T1000 (cell line): Measurements from ENCODE around the gene YJU2.
"Not testable (repeated sequence)": the region's sequence is repeated elsewhere in the genome, so short reads cannot be mapped to it uniquely, and the experiment has no call there.

Experiments
- DNase-seq: peaks from one replicate; lab custom pipeline; 2025; ENCODE audit warnings: mixed read lengths; lab: John Stamatoyannopoulos, UW

The YJU2 gene

GRCh38 chr19:4228765-4229178, 18.1 kb upstream of the YJU2 start:
- DNase-seq: no peak

DNA sequence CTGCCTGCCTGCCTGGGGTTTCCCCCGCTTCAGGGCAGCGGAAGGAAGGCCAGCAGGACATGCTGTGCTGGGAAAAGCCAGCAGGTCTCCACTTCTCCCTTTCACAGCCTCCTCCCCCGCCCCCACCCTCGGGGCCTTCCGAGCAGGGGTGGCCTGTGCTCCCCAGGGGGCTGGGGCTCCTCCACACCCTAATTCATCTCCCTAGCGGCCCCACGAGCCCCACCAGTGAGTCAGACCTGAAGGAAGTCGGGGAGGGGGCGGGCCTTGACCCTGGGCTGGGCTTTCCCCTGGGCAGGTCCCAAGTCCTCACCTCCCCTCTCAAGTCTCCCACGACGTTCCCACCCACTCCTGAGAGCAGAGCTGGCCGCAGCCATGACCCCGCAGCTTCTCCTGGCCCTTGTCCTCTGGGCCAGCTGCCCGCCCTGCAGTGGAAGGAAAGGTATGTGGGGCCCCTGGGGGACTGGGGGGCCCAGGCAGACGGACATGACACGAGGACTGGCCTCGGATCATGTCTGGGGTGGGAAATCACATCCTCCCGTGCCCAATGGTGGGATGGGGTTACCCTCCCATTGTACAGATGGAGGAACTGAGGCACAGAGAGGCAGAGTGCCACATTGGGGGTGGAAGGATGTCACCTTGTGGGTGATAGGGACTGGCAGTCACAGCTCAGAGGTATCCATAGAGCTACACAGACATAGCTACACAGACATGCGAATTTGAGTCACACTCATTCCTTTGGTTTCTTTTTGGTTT, 17.5 kb upstream of the YJU2 start, which contains the start of gene EBI3:
Gene EBI3, plus strand, starts transcription at position 345 of the 753 bp plus-strand sequence. Its CDS starts 28 bp downstream, at position 373.
- peak; percentile 50 for DNase-seq

DNA sequence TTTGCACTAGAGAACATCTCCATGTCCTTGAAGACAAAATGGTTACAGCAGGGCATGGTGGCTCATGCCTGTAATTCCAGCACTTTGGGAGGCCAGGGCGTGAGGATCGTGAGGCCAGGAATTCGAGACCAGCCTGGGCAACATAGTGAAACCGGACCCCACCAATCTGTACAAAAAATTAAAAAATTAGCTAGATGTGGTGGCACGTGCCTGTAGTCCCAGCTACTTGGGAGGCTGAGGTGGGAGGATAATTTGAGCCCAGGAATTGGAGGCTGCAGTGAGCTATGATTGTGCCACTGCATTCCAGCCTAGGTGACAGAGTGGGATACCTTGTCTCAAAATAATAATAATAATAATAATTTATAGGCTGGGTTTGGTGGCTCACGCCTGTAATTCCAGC, 16.6 kb upstream of the YJU2 start:
- DNase-seq: not testable (repeated sequence)

- DNase-seq: not testable (repeated sequence)
Observed at GRCh38 chr19:4231521-4231920, 15.4 kb upstream of the YJU2 start.

- DNase-seq: not testable (repeated sequence)
Observed at GRCh38 chr19:4232139-4232538, 14.7 kb upstream of the YJU2 start.

DNA sequence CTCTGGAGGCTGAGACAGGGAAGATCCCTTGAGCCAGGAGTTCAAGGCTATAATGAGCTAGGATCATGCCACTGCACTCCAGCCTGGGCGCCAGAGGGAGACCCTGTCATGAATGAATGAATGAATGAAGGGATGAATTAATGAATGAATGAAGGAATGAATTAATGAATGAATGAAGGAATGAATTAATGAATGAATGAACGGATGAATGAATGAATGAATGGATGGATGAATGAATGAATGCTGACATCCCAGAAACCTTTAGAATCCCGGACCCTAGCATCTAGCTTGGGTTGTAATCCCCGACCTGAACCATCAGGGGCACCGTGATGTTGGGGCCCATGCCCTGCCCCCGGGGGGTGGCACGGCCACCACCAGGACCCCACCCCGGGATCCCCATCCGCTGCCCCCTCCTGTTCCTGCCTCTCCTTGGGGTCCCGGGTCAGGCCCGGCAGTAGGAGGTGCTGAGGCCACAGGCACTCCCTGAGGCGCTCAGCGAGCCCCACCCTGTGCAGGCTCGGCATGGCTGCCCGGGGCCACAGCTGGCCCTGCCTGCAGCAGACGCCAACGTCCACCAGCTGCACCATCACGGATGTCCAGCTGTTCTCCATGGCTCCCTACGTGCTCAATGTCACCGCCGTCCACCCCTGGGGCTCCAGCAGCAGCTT, 14.1 kb upstream of the YJU2 start:
- no peak for DNase-seq

- no peak for DNase-seq
Observed at GRCh38 chr19:4233282-4233853, 13.5 kb upstream of the YJU2 start.

- no peak for DNase-seq
Observed at GRCh38 chr19:4234142-4234861, 12.6 kb upstream of the YJU2 start.

DNA sequence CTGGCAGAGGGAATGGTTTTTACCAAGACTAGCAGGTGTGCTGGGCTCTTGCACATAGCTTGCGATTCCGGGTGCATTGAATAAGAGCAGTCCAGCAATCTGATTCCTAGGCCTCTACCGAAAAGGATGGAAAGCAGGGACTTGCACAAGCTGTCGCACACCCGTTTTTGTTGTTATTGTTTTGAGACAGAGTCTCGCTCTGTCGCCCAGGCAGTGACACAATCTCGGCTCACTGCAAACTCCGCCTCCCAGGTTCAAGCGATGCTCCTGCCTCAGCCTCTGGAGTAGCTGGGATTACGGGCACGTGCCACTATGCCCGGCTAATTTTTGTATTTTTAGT, 12.0 kb upstream of the YJU2 start:
- no peak for DNase-seq

DNA sequence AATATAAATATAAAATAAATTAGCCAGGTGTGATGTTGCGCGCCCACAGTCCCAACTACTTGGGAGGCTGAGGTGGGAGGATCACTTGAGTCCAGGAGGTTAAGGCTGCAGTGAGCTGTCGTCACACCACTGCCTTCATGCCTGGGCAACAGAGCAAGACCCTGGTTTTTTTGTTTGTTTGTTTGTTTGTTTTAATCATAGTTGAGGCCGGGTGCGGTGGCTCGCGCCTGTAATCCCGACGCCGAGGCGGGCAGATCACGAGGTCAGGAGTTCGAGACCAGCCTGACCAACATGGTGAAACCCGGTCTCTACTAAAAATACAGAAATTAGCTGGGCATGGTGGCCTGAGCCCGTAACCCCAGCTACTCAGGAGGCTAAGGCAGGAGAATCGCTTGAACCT, 9.4 kb upstream of the YJU2 start:
- DNase-seq: not testable (repeated sequence)

DNA sequence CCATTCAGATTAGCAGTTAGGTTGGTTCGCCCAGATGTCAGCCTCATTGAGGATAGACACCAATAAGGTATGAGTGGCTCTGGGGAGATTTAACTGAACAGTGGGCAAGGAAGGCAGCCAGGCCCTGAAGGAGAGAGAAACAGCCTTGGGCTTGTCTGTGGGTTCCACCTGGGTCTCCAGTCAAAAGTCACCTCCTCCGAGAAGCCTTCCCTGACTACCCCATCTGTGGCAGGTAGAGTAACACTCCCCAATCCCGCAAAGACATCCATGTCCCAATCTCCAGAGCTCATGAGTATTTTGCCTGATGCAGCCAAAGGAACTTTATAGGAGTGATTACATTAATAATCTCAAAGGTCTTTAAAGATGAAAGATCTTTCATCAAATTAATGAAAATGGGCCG, 8.0 kb upstream of the YJU2 start:
- no peak for DNase-seq

GRCh38 chr19:4241824-4242430, 5.0 kb upstream of the YJU2 start:
- no peak for DNase-seq

DNA sequence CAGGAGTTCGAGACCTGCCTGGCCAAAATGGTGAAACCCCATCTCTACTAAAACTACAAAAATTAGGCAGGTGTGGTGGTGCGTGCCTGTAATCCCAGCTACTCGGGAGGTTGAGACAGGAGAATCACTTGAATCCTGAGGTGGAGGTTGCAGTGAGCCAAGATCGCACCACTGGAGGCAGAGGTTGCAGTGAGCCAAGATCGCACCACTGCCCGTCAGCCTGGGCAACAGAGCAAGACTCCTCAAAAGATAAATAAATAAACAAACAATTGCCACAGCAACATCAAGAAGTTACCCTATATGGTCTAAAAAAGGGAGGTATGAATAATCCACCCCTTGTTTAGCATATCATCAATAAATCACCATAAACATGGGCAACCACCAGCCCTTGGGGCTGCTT, 942 bp upstream of the YJU2 start:
- not testable (repeated sequence) for DNase-seq

GRCh38 chr19:4256563-4256962, 9.7 kb downstream of the YJU2 start:
- no peak for DNase-seq

DNA sequence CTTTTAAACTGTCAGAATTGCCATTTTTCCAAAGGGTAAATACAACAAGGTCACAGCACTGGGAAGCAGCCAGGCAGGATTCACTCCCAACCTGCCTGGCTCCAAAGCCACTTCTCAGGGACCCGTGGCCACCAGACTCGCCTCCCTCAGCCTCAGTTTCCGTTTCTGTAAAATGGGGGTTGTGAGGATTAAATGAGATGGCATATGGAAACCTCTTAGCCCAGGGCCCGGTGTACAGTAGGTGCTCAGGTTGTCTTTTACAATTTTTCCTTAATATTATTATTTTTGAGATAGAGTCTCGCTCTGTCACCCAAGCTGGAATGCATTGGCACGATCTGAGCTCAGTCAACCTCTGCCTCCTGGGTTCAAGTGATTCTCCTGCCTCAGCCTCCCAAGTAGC, 10.1 kb downstream of the YJU2 start:
- no peak for DNase-seq

GRCh38 chr19:4258181-4258580, 11.3 kb downstream of the YJU2 start:
- DNase-seq: no peak

DNA sequence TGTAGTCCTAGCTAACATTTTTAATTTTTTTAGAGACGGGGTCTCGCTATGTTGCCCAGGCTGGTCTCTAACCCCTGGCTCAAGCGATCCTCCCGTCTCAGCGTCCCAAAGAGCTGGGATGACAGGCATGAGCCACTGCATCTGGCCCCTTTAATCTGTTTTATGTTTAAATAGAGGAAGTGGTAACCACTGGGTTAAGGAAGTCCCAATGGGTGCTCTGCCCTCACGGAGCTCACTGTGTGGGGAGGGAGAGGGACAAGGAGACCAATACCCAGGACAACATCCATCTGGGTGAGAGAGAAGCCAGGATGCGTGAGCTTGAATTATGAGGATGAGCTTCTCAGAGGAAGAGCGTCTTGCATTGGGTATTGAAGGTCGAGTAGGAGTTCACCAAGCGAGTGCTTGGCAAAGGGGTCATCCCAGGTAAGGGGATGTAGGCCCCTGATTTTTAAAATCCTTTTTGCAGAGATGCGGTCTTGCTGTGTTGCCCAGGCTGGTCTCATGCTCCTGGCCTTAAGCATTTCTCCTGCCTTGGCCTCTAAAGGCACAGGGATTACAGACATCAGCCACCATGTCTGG, 13.8 kb downstream of the YJU2 start:
- no peak for DNase-seq

DNA sequence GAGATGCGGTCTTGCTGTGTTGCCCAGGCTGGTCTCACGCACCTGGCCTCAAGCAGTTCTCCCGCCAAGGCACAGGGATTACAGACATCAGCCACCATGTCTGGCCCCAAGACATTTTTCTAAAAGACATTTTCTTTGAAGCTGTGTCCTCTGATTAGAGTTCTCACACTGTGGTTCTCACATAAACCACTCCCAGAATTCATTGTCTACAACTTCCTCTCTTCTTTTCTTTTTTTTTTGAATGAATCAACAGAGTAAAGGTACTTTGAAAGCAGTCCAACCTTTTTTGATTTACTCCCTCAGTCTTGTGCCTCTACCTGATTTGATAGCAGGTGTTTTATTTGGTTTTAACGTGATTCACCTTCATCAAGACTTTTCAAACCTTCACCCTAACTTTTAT, 17.9 kb downstream of the YJU2 start:
- DNase-seq: no peak

- DNase-seq: no peak
Observed at GRCh38 chr19:4266253-4267000, 19.5 kb downstream of the YJU2 start.

GRCh38 chr19:4267101-4267900, 20.4 kb downstream of the YJU2 start:
- DNase-seq: no peak
